ENCODE data around the gene ZDHHC11.
"Not testable (repeated sequence)": the region's sequence is repeated elsewhere in the genome, so short reads cannot be mapped to it uniquely, and the experiment has no call there.

Gene ZDHHC11

DNA sequence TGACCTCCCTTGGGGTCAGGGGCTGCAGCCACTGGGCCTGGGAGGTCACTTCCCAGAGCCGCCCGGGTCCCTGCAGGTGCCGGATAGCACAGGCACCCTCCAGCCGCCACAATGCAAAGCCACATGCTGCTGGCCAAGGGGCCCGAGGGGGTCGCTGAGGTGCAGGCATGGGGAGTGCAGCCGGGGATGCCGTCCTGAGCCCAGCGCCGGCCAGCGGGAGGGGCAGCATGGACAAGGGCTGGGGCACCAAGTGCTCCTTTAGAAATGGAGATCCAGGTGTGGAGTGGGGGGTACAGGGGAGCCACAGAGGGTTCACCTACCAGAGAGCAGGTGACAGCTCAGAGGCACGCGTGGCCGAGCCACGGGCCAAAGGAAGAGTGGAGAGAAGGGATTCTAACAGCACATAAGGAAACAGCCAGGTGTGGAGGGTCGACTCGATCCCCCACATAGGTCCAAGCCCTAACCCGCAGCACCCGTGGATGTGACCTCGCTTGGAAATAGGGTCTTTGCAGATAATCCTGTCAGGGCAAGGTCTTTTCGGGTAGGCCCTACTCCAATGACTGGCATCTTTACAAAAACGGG is 90.9 kb downstream of the ZDHHC11 start:
- peak; percentile 26 for DNase-seq (ENCODE audit: low spot score)

DNA sequence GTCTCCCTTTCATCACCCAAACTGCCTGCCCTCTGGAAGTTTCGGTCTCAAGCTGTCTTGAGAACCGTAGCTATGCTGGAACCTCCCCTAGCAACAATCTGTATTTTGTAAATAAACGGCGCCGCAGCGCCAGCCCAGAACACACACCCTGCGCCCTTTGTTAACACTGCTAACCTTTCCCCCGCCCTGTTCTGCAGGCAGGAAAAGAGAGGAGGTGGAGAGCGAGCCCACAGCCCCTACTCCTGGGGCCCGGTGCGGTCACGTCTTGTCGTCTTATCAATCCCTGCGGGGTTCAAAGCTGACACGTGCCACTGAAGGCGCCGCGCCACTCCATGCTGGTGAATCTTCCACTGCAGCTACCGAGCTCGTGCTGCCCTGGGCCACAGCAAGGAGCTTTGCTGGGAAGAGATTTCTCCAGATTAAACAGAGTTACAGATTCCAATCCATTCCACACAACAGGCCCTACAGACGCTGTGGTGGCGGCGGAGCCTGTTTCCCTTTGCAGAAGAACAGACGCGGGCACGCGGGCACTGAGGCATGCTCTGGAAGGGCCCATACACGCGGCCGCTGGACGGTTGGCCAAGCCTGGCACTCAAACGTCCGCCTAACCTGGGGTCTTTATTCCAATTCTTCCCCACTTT is 91.6 kb downstream of the ZDHHC11 start:
- peak; percentile 41 for DNase-seq (ENCODE audit: low spot score)

DNA sequence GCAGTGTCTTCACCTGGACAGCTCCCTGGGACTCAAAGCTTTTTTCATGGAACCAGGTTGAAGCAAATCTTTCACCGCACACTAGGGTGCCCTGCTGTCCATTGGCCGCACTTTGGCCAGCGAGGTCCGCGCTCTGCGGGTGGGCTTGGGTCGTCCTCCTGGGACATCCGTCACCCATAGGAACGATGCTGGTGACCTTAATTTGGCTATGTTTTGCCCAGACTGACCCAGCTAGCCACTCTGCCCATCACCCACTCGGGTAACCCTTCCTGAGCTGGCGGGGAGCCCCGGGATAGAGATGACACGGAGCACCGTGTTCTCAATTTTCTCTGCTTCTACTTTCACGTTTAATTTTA is 92.1 kb downstream of the ZDHHC11 start:
- peak; percentile 14 for DNase-seq (ENCODE audit: low spot score)

DNA sequence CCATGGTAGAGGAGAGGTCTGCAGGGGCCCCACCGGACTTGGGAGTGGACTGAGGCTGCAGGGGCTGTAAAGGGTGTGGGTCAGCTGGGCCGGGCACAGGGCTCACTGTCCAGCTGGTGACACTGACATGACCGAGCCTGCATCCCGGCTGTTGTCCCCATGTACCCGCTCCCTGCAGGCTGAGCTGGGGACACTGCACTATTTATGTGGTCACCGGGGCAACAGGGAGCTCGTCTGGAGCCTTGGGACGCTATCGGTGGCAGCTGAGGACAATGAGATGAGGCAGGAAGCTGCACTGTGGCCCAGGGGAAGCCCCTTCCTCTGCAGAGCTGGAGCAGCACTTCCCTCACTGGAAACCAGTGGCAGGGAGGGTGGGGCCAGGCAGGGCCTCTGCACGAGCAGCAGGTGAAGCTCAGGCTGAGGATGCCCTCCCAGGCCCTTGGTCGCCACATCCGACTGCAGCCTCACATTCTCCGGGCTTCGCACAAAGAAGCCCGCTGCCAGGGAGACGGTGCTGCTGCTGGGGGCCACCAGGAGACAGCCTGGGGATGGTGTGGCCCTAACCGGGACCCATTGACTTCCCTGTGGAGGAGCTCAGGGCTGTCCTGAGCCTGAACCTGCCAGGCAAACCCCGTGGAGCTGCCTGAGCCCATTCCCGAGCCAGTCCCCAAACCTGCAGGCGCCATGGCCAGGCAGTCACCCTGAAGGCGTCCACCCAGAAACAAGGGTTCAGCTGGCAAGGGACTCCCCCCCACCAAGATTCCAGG is 92.7 kb downstream of the ZDHHC11 start:
- peak; percentile 56 for DNase-seq (ENCODE audit: low spot score)

DNA sequence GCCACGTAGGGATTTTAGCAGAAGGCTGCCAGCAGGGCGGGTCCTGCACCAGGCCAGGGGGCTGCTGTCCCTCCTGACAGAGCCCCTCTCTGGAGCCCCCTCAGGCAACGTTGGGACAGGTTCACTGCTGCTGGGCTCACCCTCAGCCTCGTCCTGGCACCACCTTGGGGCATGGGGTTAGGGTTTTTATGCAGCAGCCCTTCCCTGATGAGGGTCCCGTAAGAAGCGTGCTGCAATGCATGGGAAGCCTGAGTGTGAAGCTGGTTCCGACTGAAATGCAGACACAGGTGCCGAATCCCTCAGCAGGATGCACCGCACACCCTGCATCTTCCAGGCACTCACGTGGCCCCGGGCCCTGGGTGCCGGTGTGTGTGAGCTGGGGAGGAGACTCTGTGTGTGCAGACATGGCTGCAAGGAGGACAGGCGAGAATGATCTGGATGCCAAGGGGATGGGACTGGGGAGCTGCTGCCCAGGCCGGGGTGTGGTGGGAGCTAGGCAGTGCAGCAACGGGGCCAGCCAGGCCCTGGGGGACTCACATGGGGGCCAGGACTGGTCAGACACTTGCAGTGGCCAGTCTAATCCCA is 93.3 kb downstream of the ZDHHC11 start:
- DNase-seq (ENCODE audit: low spot score), result peak; percentile 58

DNA sequence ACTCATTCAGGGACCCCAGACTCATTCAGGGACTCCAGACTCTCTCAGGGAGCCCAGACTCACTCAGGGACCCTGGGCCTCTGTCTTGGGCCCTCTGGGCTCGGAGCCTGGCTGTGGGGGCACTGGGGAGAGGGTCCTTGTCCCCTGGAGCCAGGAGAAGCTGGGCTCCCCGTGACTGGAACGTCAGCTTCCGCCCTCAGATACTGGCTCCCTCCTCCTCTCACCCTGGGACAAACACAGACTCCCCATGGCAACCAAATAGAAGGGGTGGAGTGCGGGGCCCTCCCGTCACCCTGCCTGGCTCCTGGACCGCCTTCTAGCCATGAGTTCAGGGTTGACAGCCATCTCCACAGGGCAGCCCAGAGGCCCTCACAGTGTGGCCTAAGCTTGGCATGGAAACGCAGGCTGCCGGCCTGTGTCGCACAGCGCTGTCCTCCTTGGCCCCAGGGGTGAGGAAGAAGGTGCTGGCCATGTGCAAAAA is 93.9 kb downstream of the ZDHHC11 start:
- no peak for DNase-seq (ENCODE audit: low spot score)

DNA sequence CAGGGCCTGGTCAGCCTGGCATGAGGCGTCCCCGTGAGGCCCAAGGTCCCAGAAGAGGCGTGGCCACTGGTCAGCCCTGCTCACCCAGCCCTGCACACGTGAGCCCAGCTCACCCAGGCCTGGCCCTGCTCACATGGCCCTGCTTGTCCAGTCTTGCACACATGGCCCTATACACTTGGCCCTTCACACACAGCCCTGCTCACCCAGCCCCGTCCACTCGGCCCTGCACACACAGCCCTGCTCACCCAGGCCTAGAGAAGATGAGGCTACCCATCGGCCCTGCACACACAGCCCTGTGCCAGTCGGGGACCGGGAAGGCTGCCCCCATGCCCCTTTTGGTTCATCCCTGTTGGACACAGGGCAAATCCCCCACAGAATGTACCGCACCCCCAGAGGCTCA is 94.6 kb downstream of the ZDHHC11 start:
- no peak for DNase-seq (ENCODE audit: low spot score)

DNA sequence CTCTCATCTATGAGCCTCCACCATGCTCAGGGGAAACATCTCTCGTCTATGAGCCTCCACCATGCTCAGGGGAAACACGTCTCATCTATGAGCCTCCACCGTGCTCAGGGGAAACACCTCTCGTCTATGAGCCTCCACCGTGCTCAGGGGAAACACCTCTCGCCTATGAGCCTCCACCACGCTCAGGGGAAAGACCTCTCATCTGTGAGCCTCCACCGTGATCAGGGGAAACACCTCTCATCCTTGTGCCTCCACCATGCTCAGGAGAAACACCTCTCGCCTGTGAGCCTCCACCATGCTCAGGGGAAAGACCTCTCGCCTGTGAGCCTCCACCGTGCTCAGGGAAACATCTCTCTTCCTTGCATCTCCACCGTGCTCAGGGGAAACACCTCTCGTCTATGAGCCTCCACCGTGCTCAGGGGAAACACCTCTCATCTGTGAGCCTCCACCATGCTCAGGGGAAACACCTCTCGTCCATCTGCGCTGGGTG is 96.6 kb downstream of the ZDHHC11 start:
- DNase-seq (ENCODE audit: low spot score), result not testable (repeated sequence)

DNA sequence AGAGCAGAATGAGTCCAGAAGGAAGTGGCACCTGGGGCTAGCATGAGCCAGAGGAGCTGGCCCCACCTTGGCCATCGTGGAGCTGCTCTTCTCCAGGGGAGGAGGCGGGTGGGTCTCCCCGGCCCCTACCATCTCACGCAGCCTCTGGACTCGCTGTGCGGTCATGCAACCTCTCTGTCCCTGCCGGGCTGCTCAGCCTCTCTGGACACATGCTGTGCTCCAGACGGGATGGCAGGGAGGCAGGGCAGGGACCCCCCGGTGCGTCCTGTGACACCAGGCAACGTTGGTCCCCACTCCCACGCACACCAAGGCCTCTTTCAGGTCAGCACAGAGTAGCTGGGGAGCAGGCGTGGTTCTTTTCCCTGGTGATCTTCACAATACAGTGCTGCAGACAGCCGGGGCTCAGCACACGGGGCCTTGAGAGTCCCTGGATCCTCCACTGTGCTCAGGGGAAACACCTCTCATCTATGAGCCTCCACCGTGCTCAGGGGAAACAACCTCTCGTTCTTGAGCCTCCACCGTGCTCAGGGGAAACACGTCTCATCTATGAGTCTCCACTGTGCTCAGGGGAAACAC is 97.1 kb downstream of the ZDHHC11 start:
- not testable (repeated sequence) for DNase-seq (ENCODE audit: low spot score)

DNA sequence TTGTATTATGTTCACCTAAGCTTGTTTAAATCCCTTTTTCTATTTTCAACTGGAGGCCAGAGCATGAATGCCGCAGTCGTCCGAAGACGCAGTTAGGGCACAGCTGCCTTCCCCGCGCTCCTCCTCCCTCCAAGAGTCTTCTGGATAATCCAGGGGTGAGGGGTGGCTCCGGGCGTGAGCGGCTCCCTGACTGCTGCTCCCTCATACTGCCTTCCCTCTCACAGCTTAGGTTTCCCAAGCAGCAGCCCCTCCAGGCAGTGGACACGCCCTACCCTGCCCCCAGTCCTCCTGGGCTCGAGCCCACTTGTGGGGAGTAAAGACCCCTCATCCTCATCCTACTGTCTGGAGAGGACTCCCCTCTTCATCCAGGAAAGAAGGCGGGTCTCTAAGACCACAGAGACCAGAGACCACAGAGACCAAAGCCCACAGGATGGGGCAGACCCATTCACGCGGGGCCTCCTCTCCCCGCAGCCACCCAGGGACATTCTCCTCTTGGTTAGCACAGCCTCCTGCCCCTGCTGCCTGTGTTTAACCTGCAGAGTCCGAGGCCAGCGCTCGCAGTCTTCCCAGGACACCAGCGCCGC is 98.2 kb downstream of the ZDHHC11 start:
- not testable (repeated sequence) for DNase-seq (ENCODE audit: low spot score)

DNA sequence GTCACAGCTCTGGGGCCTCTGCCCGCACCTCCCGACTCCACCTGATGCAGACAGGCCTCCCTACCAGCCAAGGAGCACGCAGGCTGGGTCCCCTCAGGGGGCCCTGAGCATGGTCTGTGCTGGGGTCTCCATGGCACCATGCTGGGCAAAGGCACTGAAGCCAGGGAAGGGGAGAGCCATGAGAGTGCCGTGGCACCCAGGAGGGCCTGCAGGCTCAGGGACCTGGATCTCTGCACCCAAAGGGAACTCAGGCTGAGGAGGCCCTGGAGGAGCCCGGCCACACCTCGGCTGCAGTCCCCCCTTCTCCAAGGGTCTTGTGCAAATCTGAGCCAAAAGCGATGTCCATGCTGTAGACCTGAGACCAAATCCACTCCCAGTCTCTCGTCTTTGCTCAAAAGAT is 98.8 kb downstream of the ZDHHC11 start:
- DNase-seq (ENCODE audit: low spot score), result not testable (repeated sequence)

DNA sequence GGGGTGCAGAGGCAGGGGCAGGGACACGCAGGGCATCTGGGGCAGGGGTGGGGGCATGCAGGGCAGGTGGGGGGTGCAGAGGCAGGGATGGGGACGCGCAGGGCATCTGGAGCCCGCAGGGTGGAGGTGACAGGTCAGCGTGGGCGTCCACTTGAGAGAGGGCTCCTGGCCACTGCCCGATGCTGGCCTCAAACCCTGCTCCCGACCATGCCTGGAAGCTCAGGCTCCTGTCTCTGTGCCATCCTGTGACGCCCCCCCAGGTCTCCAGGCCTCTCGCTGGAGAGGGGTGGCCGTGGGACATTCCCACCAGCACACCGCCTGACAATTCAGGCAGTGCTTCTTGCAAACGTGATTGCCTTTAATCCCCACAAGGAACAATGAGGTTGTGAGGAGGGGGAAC is 99.3 kb downstream of the ZDHHC11 start:
- DNase-seq (ENCODE audit: low spot score), result no peak

DNA sequence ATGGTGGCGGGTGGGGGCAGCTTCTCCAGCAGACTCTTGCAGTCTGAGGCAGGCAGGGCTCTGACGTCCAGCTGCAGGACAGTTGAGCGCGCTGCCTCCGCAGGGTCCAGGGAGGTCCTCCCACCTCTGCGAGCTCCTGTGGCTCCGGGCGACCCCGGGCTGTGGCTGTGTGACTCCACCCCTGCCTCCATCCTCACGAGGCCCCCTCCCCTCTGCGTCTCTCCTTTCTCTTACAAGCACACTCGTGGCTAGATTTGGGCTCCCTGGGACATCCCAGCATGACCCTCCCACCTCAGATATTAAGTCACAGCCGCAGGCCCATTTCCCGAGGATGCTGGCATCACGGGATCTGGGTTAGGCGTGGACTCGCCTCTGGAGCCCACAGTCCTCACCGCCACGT is 100.6 kb downstream of the ZDHHC11 start:
- DNase-seq (ENCODE audit: low spot score), result not testable (repeated sequence)

DNA sequence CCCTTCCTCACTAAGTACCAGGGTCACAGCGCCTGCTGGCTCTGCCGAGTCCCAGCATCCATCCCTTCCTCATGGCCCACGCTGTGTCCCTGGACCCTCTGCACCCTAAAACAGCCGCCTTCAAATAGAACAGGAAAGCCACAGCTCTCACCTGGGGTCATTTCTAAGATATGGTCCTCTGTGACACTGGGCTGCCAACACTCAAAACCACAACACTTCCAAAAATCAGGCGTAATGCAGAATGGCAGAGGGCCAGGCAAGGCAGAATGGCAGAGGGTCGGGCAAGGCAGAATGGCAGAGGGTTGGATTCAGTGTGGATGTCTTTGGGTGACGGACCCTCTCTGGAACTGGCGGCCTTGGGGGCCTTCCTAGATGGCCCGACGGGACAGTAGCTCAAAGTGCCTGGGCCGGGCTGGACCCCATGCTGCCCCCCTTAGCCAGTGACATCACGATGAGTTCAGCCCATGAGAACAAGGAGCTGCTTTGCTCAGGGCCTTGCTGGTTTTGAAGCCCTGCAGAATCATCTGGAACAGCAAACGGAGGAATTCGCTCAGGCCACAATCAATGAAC is 101.6 kb downstream of the ZDHHC11 start:
- DNase-seq (ENCODE audit: low spot score), result no peak

DNA sequence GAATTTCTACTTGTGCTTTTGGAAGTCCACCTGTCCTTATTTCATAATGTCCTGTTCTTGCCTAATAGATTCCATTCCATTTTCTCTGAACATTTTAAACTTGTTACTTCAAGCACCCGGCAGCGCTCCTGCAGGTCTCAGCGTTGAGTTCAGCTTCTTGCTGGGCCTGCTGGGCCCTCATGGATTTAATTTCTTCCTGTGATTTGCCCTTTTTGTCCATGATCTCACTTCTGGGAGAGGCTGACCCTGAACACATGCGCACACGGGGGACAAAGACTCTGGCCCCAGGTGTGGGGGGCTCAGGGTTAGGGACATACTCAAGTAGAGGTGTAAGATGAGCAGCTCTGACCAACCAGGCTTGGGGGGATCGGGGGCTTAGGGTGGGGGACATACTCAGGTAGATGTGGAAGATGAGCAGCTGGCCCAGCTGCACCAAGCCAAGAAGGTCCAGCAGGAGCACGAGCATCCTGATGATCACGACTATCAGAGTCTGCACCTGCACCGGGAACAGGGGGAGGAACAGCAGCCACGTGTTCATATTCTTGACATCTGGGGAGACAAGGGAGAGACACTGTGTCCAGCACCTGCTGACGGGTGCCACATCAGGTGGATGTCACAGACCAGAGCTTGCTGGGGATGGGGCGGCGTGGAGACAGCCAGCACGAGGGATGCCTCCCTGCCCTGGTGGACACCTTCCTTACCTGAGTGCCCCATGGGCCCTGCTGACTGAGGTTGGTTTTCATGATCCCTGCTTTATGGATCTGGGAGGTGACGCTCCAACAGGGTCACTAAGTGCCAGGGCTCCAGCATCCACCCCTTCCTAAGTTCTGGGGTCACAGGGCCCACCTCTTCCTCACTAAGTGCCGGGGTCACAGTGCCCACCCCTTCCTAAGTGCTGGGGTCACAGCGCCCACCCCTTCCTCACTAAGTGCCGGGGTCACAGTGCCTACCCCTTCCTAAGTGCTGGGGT is 102.5 kb downstream of the ZDHHC11 start:
- DNase-seq (ENCODE audit: low spot score), result not testable (repeated sequence)

DNA sequence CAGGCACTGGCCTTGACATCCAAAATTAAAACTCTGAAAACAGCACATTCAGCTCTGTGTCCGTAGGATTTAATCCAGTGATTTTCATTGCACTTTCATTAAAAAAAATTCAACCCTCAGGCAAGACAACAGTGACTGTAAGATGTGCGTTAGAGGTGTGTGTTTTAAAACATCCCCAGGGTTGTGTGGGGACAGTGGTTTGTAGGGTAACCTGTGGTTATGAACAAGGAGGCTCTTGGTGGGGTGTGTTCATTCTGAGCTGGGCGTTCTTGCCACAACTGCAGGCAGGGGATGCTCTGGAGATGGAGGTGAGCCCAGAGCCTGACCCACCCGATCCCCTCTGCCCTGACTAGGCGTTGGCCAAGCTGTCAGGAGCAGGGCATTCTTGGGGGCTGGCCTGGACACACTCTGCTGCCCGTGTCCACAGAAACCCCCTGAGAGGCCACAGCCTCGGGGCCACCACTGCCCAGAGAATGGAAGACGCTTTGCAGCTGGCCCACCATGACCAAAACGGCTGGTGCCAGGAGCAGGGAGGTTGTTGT is 103.4 kb downstream of the ZDHHC11 start:
- DNase-seq (ENCODE audit: low spot score), result not testable (repeated sequence)

DNA sequence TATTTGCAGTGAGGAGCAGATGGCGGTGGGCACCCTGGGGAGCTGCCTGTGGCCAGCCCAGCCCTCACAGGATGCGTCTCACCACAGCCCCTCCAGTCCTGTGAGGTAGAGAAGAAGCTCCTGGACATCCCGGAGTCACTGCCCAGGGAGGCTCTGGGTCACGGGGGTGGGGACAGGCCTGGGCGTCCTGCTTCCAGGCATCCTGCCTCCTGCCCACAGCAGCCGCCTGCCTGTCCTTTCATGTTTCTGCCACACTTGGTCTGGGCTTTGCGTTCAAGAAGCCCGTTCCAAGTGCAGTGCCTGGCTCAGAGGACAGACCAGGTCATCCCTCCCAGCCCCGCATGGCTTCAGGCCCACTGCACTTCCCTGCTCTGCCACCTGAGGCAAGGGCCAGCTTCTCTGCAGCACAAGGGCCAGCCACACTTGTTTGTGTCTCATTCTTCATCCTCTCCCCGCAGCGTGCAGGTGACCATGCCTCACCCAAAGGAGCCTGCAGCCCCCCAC is 104.5 kb downstream of the ZDHHC11 start:
- DNase-seq (ENCODE audit: low spot score), result no peak

Measured in iPS-NIHi11 (cell line).